Measurements from ENCODE around the gene SLC25A13. TPM values are rescaled to one million over a fixed set of nuclear protein-coding genes. Genes with fewer than 3 reads are reported as not detected.

The SLC25A13 gene
- total RNA-seq, 1 donor from 2014 or later, result 28.5 TPM

DNA sequence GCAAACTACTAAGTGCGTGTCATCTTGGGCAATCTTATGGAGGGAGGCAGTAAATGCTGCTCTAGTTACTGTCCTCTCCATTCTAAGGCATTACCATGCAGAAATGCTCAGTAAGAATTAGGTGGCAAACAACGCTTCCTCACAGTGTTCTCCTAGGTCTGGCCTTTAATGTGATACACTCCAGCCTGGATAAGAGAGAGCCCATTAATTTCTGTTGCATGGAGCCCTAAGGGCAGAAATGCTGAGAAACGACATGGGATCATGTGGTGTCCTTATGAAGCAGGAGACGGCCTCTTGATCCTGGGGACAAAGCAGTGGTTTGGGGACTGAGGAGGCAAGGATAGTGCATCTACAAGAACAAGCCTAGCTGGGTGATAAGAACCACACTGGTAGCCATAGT is 44.0 kb downstream of the SLC25A13 start:
- CTCF ChIA-PET, result no interaction called here

DNA sequence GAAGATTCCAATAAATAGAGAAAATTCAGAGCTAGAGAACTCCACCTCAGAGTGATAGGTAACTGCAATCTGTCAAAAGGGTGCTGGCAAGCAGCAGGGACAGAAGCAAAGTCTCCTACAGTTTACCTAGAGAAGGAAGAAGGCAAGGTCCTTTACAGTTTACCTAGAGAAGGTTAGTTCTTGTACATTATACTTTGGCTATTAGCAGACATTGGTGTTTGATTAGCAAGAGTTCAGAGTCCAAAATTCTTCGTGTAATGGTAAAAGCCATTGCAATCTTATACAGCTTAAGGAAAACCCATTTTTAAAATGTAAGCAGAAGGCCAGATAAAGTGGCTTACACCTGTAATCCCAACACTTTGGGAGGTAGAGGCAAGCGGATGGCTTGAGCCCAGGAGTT is 45.9 kb downstream of the SLC25A13 start:
- Mint-ChIP-seq H3K4me1 (peaks cover 7% of the 10 kb centered on the region), H3K27me3 (no peaks in the 10 kb centered on the region), H3K36me3 (ENCODE audit: low read depth) (peaks cover 65% of the 10 kb centered on the region), H3K9me3 (no peaks in the 10 kb centered on the region), H3K27ac (no peak overlapping the region), H3K4me3 (no peak overlapping the region)
- ChIA-PET CTCF (no interaction called here), POLR2A (no interaction called here)
- no peak for ATAC-seq (ENCODE audit: low read depth)
- TF ChIP-seq, protein P1, sequence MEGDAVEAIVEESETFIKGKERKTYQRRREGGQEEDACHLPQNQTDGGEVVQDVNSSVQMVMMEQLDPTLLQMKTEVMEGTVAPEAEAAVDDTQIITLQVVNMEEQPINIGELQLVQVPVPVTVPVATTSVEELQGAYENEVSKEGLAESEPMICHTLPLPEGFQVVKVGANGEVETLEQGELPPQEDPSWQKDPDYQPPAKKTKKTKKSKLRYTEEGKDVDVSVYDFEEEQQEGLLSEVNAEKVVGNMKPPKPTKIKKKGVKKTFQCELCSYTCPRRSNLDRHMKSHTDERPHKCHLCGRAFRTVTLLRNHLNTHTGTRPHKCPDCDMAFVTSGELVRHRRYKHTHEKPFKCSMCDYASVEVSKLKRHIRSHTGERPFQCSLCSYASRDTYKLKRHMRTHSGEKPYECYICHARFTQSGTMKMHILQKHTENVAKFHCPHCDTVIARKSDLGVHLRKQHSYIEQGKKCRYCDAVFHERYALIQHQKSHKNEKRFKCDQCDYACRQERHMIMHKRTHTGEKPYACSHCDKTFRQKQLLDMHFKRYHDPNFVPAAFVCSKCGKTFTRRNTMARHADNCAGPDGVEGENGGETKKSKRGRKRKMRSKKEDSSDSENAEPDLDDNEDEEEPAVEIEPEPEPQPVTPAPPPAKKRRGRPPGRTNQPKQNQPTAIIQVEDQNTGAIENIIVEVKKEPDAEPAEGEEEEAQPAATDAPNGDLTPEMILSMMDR (IDR thresholded peaks at IDR 0.05), result no peak
- no peak for DNase-seq
- intact Hi-C loops (cut with micrococcal nuclease), result no loop called here

More for the DNA sequence above, 44.0 kb downstream of the SLC25A13 start:
- peaks cover 7% of the 10 kb centered on the region for H3K4me1 Mint-ChIP-seq
- no peak for ATAC-seq (ENCODE audit: low read depth)
- DNase-seq, result no peak
- H3K27ac Mint-ChIP-seq, result no peak overlapping the region
- peaks cover 56% of the 10 kb centered on the region for H3K36me3 Mint-ChIP-seq (ENCODE audit: low read depth)
- TF ChIP-seq, protein P1 (IDR thresholded peaks at IDR 0.05), result no peak
- no peak overlapping the region for H3K4me3 Mint-ChIP-seq
- H3K9me3 Mint-ChIP-seq, result no peaks in the 10 kb centered on the region
- POLR2A ChIA-PET, result no interaction called here
- H3K27me3 Mint-ChIP-seq, result no peaks in the 10 kb centered on the region
- intact Hi-C loops (cut with micrococcal nuclease), result no loop called here

DNA sequence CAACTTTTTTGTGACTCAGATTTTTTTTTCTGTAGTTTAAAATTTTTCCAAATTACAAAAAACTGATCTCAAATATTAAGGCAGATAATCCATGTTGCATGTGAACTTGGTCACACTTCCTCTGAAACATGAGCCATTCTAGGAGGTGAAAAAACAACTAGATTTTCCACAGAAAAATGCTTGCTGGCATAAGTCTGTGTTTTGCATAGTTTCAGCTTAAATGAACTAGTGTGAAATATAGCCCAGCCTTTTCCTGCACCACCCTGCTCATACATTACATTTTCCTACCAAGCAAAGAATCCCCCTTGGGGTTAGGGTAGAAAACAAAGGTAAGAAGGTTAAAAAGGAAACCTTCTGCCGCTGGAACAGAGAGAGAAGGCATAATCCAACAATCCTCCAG is 48.2 kb downstream of the SLC25A13 start:
- ATAC-seq (ENCODE audit: low read depth), result no peak
- intact Hi-C loops (cut with micrococcal nuclease), result no loop called here
- POLR2A ChIA-PET, result no interaction called here
- Mint-ChIP-seq H3K27ac (no peak overlapping the region), H3K4me1 (peaks cover 7% of the 10 kb centered on the region), H3K4me3 (no peak overlapping the region), H3K9me3 (peaks cover 5% of the 10 kb centered on the region), H3K27me3 (no peaks in the 10 kb centered on the region), H3K36me3 (ENCODE audit: low read depth) (peaks cover 66% of the 10 kb centered on the region)
- CTCF ChIA-PET, result no interaction called here
- DNase-seq, result no peak
- TF ChIP-seq, protein P1 (IDR thresholded peaks at IDR 0.05), result no peak

DNA sequence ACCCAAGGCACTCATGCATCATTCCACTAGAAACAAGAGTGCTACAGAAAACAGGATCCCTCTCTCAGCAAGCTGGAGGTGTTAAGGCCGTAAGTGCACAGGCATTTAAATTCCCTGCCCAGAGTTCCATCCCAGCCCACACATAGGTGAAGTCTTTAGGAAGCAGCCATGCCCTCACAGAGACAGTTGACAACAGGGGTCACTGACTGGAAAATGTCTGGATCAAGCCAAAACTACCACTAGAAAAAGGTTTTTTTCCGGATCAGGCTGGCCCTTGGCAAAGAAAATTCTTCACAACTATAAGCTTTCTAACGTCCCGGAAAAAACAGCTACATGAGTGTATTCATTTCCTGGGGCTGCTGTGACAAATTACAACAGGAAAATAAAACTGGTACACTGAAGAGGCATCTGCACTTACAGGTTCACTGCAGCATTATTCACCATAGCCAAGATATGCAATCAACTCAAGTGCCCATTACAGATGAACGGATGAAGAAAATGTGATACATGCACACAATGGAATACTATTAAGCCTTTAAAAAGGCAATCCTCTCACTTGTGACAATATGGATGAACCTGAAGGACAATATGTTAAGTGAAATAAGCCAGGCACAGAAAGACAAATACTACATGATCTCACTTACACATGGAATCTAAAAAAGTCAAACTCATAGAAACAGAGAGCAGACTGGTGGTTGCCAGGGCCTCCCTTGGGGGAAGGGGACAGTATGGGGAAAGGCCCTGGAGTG is 52.5 kb downstream of the SLC25A13 start:
- peak overlapping the region; percentile 27 for H3K27ac Mint-ChIP-seq
- peaks cover 5% of the 10 kb centered on the region for H3K9me3 Mint-ChIP-seq
- no peak for DNase-seq
- H3K4me1 Mint-ChIP-seq, result peaks cover 7% of the 10 kb centered on the region
- peaks cover 58% of the 10 kb centered on the region for H3K36me3 Mint-ChIP-seq (ENCODE audit: low read depth)
- ChIA-PET CTCF (no interaction called here), POLR2A (no interaction called here)
- TF ChIP-seq, protein P1 (IDR thresholded peaks at IDR 0.05), result no peak
- no peaks in the 10 kb centered on the region for H3K27me3 Mint-ChIP-seq
- H3K4me3 Mint-ChIP-seq, result no peak overlapping the region
- intact Hi-C loops (cut with micrococcal nuclease), result no loop called here
- no peak for ATAC-seq (ENCODE audit: low read depth)

DNA sequence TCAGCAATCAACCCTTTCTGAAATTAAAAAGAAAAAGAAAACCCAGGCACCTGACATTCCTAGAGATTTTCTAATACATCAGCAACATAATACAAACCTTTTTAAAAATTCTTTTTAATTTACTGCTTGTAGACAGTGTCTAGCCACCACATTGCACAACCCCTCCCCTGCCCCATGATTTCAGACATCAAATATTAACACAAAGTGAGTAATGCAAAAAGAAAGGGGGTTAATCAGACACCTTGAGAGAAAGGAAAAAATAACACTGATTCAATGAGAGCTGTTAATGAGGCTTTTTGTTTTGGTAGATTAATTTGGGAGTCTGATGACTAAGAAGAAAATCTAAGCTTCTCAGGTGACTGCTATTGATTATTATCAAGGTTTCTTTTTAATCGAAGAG is 55.3 kb downstream of the SLC25A13 start:
- POLR2A ChIA-PET, result no interaction called here
- intact Hi-C loops (cut with micrococcal nuclease), result no loop called here
- no peak for ATAC-seq (ENCODE audit: low read depth)
- peaks cover 5% of the 10 kb centered on the region for H3K9me3 Mint-ChIP-seq
- H3K4me3 Mint-ChIP-seq, result no peak overlapping the region
- TF ChIP-seq, protein P1 (IDR thresholded peaks at IDR 0.05), result no peak
- no peaks in the 10 kb centered on the region for H3K27me3 Mint-ChIP-seq
- peaks cover 3% of the 10 kb centered on the region for H3K4me1 Mint-ChIP-seq
- no peak for DNase-seq
- CTCF ChIA-PET, result no interaction called here
- peaks cover 45% of the 10 kb centered on the region for H3K36me3 Mint-ChIP-seq (ENCODE audit: low read depth)
- H3K27ac Mint-ChIP-seq, result no peak overlapping the region

All from activated B cell treated with CpG ODN at 0.5 μM for 24 hours (primary cell).